ENCODE measurements around the gene PXN.

GRCh38 chr12:120234643-120235368 lies 30.7 kb downstream of the PXN start:
- TF ChIP-seq CTCF (IDR thresholded peaks at IDR 0.05), result peak; percentile 35 to 54 (median 52)
- TF ChIP-seq POLR2A (IDR thresholded peaks at IDR 0.05), result no peak

Measured in right lobe of liver (tissue), 4 donors.